ENCODE results near the gene REEP1.
"Not testable (repeated sequence)": the region's sequence is repeated elsewhere in the genome, so short reads cannot be mapped to it uniquely, and the experiment has no call there.

Gene REEP1

DNA sequence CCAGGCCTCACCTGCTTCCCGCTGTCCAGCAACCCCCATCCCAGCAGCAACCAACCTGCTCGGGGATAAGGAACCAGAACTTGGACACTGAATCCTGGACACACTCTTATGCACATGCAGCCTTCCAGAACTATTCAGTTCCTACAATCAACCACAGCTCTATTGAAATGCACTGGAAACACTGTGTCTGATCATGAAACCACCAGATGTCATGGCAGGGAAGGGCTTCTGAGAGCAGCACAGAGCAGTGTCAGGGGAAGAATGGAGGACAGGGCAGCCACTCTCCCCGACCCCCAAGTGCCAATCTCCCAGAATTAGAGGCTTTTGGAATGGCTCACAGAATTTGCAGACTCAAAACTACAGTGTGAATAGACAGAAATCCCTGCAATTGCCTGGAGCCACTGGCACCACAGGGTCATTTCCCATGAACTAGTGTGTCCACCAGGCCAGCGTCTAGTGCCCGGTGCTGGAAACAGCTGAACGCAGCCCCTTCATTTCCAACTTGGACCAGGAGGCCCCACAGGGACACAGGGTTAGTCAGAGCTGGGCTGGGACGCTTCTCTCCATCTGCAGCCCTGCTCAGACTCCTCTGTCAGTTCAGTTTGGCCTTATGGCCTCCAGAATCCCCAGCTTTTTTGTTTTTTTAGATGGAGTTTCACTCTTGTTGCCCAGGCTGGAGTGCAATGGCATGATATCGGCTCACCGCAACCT lies 112.6 kb downstream of the REEP1 start:
- DNase-seq (ENCODE audit: low spot score), result no peak

- peak; percentile 48 for DNase-seq (ENCODE audit: low spot score)
Measured at GRCh38 chr2:86223927-86224560, 113.4 kb downstream of the REEP1 start.

DNA sequence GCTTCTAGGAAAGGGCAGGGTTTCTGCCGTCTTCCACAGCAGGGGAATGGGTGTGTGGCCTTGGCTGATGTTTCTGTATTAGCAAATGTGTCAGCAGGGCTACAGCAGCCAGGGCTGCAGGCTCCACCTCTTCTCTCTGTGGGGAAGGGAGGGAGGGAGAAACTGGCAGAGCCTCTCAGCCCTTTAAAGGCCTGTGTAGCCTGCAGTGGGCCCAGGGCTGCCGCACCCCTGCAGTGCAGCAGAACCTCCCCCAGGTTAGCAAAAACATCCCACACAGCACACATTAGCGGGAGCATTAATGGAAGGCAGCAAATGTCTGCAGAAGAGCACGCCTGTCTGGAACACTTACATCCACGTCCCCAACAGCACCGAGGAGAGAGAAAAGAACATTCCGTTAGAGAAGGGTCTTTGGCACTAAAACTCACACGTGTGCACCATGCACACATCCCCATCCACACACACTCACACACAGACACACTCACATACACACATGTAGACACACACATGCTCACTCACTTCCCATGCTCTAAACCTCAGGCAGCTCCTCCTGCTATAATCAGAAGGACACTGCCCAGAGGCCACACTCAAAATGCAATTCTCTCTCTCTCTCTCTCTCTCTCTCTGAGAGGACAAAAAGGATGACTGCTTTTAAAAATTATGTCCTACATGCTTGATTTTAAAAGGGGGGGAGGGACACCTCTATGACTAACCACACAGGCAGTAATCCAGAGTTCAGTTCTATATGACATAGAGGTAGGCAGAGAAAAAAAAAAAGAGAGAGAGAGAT lies 114.1 kb downstream of the REEP1 start:
- peak; percentile 73 for DNase-seq (ENCODE audit: low spot score)

GRCh38 chr2:86221066-86221684 lies 116.3 kb downstream of the REEP1 start:
- DNase-seq (ENCODE audit: low spot score), result peak; percentile 55

DNA sequence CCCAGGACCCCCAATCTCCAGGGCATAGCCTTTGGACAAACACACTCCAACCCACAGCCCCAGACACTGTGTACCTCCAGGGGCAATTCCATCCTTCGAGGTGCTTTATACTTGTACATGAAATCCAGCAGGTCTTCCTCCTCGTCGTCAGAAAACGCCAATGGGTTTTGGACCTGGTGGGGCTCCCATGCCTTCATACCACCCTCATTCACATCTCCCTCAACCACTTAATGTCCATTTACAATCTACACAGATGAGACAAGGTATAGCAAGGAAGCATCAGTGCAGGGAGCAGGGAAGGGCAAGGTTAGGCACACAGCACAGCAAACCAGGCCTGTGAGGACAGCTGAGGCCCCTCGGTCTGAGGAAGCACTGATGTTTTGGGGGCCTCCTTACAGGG lies 117.5 kb downstream of the REEP1 start:
- DNase-seq (ENCODE audit: low spot score), result no peak

- DNase-seq (ENCODE audit: low spot score), result no peak
Measured at GRCh38 chr2:86218124-86218523, 119.3 kb downstream of the REEP1 start.

GRCh38 chr2:86216575-86217555 lies 120.6 kb downstream of the REEP1 start:
- no peak for DNase-seq (ENCODE audit: low spot score)

GRCh38 chr2:86214503-86214832 lies 123.0 kb downstream of the REEP1 start:
- DNase-seq (ENCODE audit: low spot score), result no peak

DNA sequence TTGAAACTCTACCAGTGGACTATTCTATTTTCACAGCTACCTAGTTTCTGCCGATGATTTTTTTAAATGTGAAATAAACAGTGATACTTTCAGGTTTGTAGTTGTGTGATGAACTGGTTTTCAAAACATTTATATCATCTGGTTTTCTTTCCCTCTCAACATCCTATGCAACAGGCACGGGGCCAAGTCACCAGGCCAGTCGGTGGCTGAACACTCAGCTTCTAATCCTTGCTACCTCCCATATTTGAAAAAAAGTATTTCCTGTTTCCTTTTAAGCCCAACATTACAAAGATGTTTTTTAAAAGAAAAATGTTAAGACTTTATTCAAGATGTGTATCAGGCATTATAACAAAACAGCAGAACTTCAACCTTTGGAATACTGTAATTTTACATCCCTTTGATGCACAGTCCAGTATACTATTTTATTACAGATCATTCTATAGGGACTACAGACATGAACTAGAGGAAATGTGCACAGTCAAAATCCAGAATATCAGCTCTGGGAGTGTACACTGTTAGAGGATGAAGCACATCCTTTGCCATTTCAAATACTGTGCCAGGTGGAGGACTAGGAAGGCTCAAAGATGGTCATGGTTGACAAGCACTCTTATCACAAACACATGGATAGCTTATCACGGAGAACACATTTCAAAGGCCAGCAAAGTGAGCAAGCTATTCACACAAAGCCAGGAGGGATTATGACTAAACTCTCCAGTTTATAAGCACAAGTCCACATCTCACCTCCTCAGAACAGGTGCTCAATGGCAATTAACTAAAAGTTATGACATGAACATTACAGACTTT lies 123.5 kb downstream of the REEP1 start:
- no peak for DNase-seq (ENCODE audit: low spot score)

GRCh38 chr2:86213056-86213455 lies 124.4 kb downstream of the REEP1 start:
- DNase-seq (ENCODE audit: low spot score), result no peak

DNA sequence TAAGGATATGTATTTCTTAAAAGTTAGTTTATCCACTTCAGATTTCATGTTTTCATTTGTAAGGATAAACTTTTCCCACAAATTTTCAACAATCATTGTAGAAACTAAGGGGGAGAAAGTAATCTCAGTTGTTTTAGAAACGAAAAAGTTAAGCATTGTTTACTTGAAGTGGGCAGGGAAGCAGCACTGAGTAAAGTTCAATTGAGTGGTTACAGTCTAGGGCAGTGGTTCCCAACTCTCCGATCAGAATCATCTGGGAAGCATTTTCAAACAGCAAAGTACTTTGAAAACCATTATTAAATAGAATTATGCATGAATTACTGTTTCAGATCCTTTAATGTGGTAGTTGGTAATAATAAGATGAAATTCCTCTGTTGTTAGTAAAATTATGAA lies 125.6 kb downstream of the REEP1 start:
- DNase-seq (ENCODE audit: low spot score), result no peak

DNA sequence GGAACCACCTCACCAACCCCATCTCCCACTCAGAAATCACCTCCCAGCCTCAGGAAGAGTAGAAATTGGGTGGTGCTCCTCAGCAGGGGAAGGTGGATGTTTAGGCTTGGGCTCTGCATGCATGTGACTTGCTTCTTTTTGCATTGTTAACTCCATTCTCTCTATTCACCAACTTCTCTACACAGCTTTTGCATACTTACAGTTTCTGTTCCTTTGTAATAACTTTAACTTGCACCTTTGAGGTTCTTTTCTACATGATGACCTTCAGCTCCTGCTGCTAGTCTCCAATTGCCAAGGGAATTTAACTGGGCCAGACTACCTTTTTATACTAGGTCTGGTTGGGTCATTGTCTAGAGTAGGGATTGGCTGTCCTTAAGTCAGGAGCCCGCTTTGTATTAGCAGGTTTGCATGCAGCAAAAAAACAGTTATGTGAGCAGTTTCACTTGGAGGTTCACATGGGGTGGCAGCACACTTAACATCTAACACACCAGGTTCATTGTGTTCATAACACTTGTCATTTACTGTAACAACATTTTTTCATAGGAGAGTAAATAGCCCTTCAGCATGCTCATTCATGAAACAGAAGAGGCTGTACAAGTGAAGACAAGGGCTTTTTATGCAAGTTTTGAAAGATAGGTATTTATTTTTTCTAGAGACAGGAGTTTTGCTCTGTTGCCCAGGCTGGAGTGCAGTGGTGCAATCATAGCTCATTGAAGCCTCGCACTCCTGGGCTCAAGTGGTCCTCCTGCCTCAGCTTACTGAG lies 126.2 kb downstream of the REEP1 start:
- no peak for DNase-seq (ENCODE audit: low spot score)

- DNase-seq (ENCODE audit: low spot score), result no peak
Measured at GRCh38 chr2:86204458-86204857, 133.0 kb downstream of the REEP1 start.

DNA sequence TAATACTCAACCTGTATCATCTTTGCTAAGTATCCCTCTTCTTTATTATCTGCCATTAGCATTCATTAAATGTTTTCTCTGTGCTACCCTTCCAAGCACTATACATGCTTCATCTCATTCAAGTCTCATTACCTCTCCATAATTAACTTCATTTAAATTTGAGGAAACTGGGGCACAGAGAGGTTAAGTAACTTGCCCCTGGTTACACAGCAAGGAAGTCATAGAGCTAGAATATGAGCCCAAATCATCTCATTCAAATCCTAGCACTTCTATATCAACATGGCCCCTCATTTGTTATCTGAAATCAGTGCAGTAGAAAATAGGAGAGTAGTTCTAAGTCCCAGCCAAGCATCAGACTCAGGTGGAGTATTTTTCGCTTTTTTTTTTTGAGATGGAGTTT lies 133.8 kb downstream of the REEP1 start:
- DNase-seq (ENCODE audit: low spot score), result no peak

DNA sequence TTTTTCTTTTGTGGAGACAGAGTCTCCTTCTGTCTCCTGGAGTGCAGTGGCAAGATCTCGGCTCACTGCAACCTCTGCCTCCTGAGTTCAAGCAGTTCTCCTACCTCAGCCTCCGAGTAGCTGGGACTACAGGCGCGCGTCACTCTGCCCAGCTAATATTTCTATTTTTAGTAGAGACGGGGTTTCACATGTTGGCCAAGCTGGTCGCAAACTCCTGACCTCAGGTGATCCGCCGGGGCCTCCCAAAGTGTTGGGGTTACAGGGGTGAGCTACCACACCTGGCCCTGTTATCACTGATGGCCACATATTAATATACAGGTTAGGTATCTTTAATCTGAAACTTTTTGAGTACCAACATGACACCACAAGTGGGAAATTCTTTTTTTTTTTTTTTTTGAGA lies 134.7 kb downstream of the REEP1 start:
- no peak for DNase-seq (ENCODE audit: low spot score)

- no peak for DNase-seq (ENCODE audit: low spot score)
Measured at GRCh38 chr2:86202336-86202692, 135.1 kb downstream of the REEP1 start.

GRCh38 chr2:86201671-86202335 lies 135.6 kb downstream of the REEP1 start:
- DNase-seq (ENCODE audit: low spot score), result peak; percentile 79

- DNase-seq (ENCODE audit: low spot score), result not testable (repeated sequence)
Measured at GRCh38 chr2:86200564-86200963, 136.9 kb downstream of the REEP1 start.

DNA sequence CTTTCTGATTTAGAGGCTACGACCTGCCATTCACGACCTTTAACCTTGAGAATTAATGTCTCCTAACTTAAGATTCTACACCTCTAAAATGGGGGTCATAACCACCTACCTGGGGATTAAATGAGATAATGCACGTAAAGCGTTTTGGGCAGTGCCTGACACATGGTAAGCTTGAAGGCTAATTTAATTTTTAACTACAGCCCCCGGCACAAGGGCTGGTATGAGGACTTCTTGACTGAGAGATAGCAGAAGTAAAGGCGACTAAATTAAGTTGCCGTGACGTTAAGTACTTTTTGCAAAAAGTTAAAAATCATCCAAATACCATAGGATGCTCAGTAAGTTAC lies 137.6 kb downstream of the REEP1 start:
- DNase-seq (ENCODE audit: low spot score), result no peak

Measured in pons (tissue), 1 donor.